GM13976 (cell line): ENCODE measurements around the gene MED10.

Source experiments
- DNase-seq: peaks from one replicate; pipeline ENCODE4 v3.0.0; 2012; ENCODE audit warnings: low spot score
- CTCF ChIP-seq: IDR thresholded peaks from 2 replicates; pipeline ENCODE4 v1.5.1; 2012; ENCODE audit warnings: borderline replicate concordance, mild to moderate bottlenecking; ENCODE audit not compliant: insufficient read depth; ENCODE audit errors: extremely low read depth, missing control alignments, control extremely low read depth
- in situ Hi-C: fragments of 300-500 bp; cut with MboI; formaldehyde crosslinking; loops from one replicate; pipeline ENCODE4 v1.12.0; 2022; ENCODE audit warnings: low sequenced_read_pairs, mixed read lengths, inconsistent platforms; ENCODE audit not compliant: unreplicated experiment

The MED10 gene, protein sequence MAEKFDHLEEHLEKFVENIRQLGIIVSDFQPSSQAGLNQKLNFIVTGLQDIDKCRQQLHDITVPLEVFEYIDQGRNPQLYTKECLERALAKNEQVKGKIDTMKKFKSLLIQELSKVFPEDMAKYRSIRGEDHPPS

GRCh38 chr5:6377905-6378765 lies at the start of gene MED10:
MED10 (minus strand) TSS chr5:6378547; CDS start chr5:6378483, 64 bp downstream.
- TF ChIP-seq CTCF: no peak
- DNase-seq: peak; percentile 97
- in situ Hi-C loops: no loop called here

DNA sequence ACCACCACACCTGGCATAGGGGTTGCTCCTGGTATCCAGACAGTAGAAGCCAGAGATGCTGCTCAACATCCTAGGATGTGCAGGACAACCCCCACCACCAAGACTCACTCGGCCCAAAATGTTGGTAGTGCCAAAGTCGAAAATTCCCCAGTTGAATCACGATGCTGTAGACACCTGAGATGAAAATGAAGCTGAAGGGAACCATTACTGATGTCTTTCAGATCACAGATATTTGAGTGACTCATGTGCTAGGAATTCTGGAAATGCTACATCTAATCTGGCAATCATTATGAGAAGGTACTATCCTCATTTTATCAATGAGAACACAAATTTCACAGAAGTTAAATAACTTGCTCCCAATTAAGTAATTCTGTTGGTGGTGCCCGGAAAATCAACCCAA lies 49.3 kb upstream of the MED10 start:
- DNase-seq: no peak
- TF ChIP-seq CTCF: no peak
- in situ Hi-C loops: no loop called here

- DNase-seq: no peak
- in situ Hi-C loops: no loop called here
- no peak for TF ChIP-seq CTCF
These were observed 46.4 kb upstream of the MED10 start for GRCh38 chr5:6424700-6425099.

GRCh38 chr5:6424110-6424659 lies 45.8 kb upstream of the MED10 start:
- no peak for DNase-seq
- TF ChIP-seq CTCF: no peak
- in situ Hi-C loops: no loop called here

GRCh38 chr5:6423327-6424109 lies 45.2 kb upstream of the MED10 start:
- in situ Hi-C loops: no loop called here
- DNase-seq: no peak
- no peak for TF ChIP-seq CTCF

DNA sequence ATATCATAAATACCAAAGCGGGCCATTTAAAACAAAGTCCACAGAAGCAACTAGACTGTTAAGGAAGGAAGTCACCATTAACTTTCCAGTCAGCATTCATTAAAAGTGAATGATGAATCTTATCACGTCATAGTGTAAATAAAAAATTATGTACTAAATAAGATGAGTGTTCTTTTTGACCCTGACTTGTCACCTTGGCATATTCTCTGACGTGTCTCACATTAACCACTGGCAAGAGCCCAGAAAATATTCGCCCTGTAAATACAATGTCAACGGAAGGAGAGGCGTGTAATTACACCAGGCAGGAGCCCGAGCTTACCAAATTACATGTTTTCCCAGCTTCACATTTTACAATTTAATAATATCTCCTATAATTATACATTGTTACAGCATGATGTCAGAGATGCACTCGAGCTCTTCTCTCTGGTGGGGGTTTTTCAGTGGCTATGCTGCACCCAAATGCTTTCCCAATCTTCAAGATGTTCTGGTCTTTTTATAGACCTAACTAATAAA lies 41.0 kb upstream of the MED10 start:
- no peak for TF ChIP-seq CTCF
- no peak for DNase-seq
- in situ Hi-C loops: no loop called here
